ENCODE measurements around the gene CNEP1R1.

Gene CNEP1R1

DNA sequence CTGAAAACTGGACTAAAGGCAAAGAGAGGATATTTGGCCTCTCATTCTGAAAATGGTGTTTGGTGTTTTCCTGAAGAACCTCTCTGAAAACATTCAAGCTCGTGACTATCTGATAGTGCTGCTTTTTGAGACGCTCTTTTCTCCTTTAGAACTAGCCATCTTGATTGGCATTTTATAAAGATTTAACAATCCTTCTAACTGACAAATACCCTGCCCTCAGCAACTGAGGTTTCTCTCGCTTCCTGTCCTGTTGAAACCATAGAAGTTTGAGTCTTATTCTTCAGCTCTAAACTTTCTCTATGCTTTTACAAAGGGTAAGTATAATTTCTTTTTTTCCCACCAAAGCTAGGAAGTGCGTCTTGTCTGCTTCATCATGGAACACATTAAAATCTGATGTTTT is 13.3 kb downstream of the CNEP1R1 start:
- WGBS, 2 experiments: 91 to 97% methylated on average over 3 to 4 of the region's 4 CpGs
- peaks cover 16% of the 10 kb centered on the region for H3K36me3 ChIP-seq (ENCODE audit: control insufficient read depth, insufficient read depth, low read length)
- no peaks in the 10 kb centered on the region for H3K4me1 ChIP-seq (ENCODE audit: control insufficient read depth, insufficient read depth, low read length)
- peaks cover 5% of the 10 kb centered on the region for H3K27me3 ChIP-seq (ENCODE audit: control insufficient read depth, insufficient read depth, low read length, poor library complexity, severe bottlenecking)
- no peaks in the 10 kb centered on the region for H3K9me3 ChIP-seq (ENCODE audit: control insufficient read depth, low read length)
- H3K4me3 ChIP-seq (ENCODE audit: insufficient read depth, low read depth, low read length): no peak overlapping the region
- no peak overlapping the region for H3K27ac ChIP-seq (ENCODE audit: insufficient read depth, low read depth, low read length, poor library complexity, severe bottlenecking)

DNA sequence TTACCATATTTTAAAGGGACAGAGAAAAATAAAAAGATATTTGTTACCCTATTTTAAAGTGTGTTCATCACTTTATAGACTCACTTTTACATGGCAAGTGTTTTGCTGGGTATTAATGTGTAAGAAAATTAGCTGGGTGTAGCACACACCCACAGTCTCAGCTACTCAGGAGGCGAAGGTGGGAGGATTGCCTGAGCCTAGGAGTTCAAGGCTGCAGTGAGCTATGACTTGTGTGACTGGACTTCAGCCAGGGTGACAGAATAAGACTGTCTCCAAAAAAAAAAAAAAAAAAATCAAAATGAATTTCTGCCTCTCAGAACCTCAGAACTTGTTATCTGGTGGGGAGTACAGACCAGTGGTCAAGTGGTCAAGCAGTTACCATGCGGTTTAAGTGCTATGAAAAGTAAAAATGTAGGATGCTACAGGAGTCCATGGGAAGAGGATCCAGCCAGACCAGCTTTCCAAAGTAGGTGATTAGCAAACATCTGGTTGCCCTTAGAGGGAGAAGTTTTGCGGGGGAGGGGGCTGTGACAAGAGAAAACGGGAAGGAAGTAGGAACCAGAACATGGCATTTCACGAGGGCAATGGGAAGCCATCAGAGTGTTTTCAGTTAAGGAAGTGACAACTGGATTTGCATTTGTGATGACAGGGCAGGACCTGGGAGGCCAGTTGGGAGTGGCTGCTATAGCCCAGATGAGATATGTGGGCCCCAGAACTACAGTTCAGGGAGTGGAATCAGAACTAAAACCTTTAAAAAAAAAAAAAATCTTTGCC is 13.9 kb downstream of the CNEP1R1 start:
- Histone ChIP-seq H3K36me3 (ENCODE audit: control insufficient read depth, insufficient read depth, low read length) (peaks cover 12% of the 10 kb centered on the region), H3K27ac (ENCODE audit: insufficient read depth, low read depth, low read length, poor library complexity, severe bottlenecking) (no peak overlapping the region), H3K27me3 (ENCODE audit: control insufficient read depth, insufficient read depth, low read length, poor library complexity, severe bottlenecking) (peaks cover 5% of the 10 kb centered on the region), H3K4me1 (ENCODE audit: control insufficient read depth, insufficient read depth, low read length) (no peaks in the 10 kb centered on the region), H3K4me3 (ENCODE audit: insufficient read depth, low read depth, low read length) (no peak overlapping the region), H3K9me3 (ENCODE audit: control insufficient read depth, low read length) (no peaks in the 10 kb centered on the region)
- WGBS, 2 experiments: 74 to 76% methylated on average over 5 of the region's 5 CpGs

DNA sequence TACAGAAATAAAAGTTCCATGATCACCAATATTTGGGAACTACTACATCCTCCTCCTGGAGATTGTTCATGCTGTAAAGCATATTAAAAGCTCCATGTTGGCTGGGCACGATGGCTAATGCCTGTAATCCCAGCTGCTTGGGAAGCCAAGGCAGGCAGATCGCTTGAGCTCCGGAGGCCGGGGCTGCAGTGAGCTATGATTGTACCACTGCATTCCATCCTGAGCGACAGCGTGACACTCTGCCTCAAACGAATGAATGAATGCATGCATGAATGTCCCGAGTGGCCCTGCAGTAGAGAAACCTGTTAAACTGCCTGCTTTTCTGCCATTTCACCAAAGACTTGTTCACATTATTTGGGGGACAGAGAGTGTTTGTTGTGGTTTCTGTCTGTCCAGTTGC is 15.0 kb downstream of the CNEP1R1 start:
- Histone ChIP-seq H3K36me3 (ENCODE audit: control insufficient read depth, insufficient read depth, low read length) (peaks cover 4% of the 10 kb centered on the region), H3K27ac (ENCODE audit: insufficient read depth, low read depth, low read length, poor library complexity, severe bottlenecking) (no peak overlapping the region), H3K4me3 (ENCODE audit: insufficient read depth, low read depth, low read length) (no peak overlapping the region), H3K4me1 (ENCODE audit: control insufficient read depth, insufficient read depth, low read length) (no peaks in the 10 kb centered on the region), H3K27me3 (ENCODE audit: control insufficient read depth, insufficient read depth, low read length, poor library complexity, severe bottlenecking) (peaks cover 5% of the 10 kb centered on the region), H3K9me3 (ENCODE audit: control insufficient read depth, low read length) (no peaks in the 10 kb centered on the region)
- WGBS, 2 experiments: 81 to 86% methylated on average over 8 of the region's 8 CpGs

DNA sequence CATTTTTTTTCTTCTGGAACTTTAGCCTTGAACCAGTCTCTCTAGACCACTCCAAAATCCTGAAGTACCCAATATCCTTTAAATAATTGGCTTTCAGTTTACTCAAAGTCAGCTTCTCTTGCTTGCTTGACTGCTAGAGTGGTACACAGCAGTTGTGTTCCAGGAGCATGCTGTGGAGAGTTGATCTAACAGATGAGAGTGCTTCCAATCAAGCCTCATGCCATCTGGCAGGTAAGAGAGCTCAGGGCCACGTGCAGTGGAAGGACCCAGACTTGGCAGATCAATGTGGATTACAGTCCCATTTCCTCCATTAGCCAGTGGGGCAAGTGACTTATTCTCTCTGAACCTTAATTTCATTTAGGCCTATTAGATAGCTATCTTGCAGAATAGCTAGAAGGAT is 15.7 kb downstream of the CNEP1R1 start:
- Histone ChIP-seq H3K27ac (ENCODE audit: insufficient read depth, low read depth, low read length, poor library complexity, severe bottlenecking) (no peak overlapping the region), H3K27me3 (ENCODE audit: control insufficient read depth, insufficient read depth, low read length, poor library complexity, severe bottlenecking) (peaks cover 5% of the 10 kb centered on the region), H3K9me3 (ENCODE audit: control insufficient read depth, low read length) (no peaks in the 10 kb centered on the region), H3K36me3 (ENCODE audit: control insufficient read depth, insufficient read depth, low read length) (no peaks in the 10 kb centered on the region), H3K4me1 (ENCODE audit: control insufficient read depth, insufficient read depth, low read length) (no peaks in the 10 kb centered on the region), H3K4me3 (ENCODE audit: insufficient read depth, low read depth, low read length) (no peak overlapping the region)
- 61 to 70% methylated on average over 1 of the region's 1 CpG for WGBS, 2 experiments

DNA sequence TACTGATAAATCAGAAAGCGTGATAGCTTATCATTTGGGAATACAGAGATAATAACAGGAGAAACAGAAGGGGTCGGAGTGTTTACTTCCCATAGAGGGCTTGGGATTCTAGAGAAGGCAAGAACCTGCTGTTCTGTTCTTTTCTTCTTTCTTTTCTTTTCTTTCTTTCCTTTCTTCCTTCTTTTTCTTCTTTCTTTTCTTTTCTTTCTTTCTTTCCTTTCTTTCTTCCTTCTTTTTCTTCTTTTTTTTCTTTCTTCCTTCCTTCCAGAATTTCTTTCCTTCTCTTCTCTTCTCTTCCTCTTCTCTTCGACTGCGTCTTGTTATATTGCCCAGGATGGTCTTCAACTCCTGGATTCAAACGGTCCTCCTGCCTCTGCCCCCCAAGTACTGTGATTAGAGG is 18.3 kb downstream of the CNEP1R1 start:
- WGBS, 2 experiments: 89 to 93% methylated on average over 5 of the region's 5 CpGs
- no peaks in the 10 kb centered on the region for H3K4me1 ChIP-seq (ENCODE audit: control insufficient read depth, insufficient read depth, low read length)
- H3K27me3 ChIP-seq (ENCODE audit: control insufficient read depth, insufficient read depth, low read length, poor library complexity, severe bottlenecking): peaks cover 5% of the 10 kb centered on the region
- H3K4me3 ChIP-seq (ENCODE audit: insufficient read depth, low read depth, low read length): no peak overlapping the region
- no peak overlapping the region for H3K27ac ChIP-seq (ENCODE audit: insufficient read depth, low read depth, low read length, poor library complexity, severe bottlenecking)
- no peaks in the 10 kb centered on the region for H3K36me3 ChIP-seq (ENCODE audit: control insufficient read depth, insufficient read depth, low read length)
- no peaks in the 10 kb centered on the region for H3K9me3 ChIP-seq (ENCODE audit: control insufficient read depth, low read length)

DNA sequence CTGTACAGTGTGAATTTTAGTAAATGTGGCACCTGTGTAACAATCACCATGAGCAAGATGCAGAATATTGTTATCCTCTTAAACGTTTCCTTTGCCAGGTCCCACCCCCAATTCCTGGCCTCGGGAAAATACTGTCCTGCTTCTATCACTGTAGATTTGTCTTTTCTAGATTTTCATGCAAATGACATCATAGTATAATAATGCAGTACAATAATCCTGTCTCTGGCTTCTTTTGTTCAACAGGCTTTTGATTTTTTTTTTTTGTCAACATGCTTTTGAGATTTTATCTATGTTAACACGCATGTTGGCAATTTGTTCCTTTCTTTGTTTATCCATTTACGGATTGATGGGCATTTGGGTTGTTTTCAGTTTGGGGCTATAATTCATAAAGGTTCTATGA is 20.4 kb downstream of the CNEP1R1 start:
- H3K27me3 ChIP-seq (ENCODE audit: control insufficient read depth, insufficient read depth, low read length, poor library complexity, severe bottlenecking): peaks cover 5% of the 10 kb centered on the region
- no peaks in the 10 kb centered on the region for H3K9me3 ChIP-seq (ENCODE audit: control insufficient read depth, low read length)
- H3K4me1 ChIP-seq (ENCODE audit: control insufficient read depth, insufficient read depth, low read length): no peaks in the 10 kb centered on the region
- H3K36me3 ChIP-seq (ENCODE audit: control insufficient read depth, insufficient read depth, low read length): no peaks in the 10 kb centered on the region
- 90 to 95% methylated on average over 4 of the region's 4 CpGs for WGBS, 2 experiments
- H3K4me3 ChIP-seq (ENCODE audit: insufficient read depth, low read depth, low read length): no peak overlapping the region
- no peak overlapping the region for H3K27ac ChIP-seq (ENCODE audit: insufficient read depth, low read depth, low read length, poor library complexity, severe bottlenecking)

DNA sequence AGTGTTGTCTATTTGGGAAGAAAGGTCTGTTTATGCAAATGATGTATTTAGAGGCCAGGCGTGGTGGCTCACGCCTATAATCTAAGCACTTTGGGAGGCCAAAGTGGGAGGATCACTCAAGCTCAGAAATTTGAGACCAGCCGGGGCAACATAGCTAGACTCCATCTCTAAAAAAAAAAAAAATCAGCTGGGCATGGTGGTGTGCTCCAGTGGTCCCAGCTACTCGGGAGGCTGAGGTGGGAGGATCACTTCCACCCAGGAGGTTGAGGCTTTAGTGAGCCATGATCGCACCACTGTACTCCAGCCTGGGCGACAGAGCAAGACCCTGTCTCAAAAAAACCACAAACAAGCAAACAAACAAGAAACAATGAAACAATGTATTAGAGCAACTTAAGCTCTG is 21.8 kb downstream of the CNEP1R1 start:
- 94 to 95% methylated on average over 6 of the region's 6 CpGs for WGBS, 2 experiments
- Histone ChIP-seq H3K27ac (ENCODE audit: insufficient read depth, low read depth, low read length, poor library complexity, severe bottlenecking) (no peak overlapping the region), H3K4me3 (ENCODE audit: insufficient read depth, low read depth, low read length) (no peak overlapping the region), H3K36me3 (ENCODE audit: control insufficient read depth, insufficient read depth, low read length) (no peaks in the 10 kb centered on the region), H3K27me3 (ENCODE audit: control insufficient read depth, insufficient read depth, low read length, poor library complexity, severe bottlenecking) (peaks cover 5% of the 10 kb centered on the region), H3K9me3 (ENCODE audit: control insufficient read depth, low read length) (no peaks in the 10 kb centered on the region), H3K4me1 (ENCODE audit: control insufficient read depth, insufficient read depth, low read length) (no peaks in the 10 kb centered on the region)

DNA sequence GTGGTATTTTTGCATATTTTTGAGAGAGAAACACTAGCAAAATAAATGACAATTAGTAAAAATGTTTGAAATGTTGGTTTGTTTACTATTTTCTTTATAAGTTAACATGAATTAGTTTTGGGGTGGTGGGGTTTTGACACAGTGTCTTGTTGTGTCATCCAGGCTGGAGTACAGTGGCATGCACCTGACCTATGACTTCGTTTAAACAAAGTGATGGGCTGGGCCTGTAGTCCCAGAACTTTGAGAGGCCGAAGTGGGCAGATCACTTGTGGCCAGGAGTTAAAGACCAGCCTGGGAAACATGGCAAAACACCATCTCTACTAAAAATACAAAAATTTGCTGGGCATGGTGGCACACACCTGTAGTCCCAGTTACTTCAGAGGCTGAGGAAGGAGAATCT is 22.8 kb downstream of the CNEP1R1 start:
- Histone ChIP-seq H3K4me1 (ENCODE audit: control insufficient read depth, insufficient read depth, low read length) (no peaks in the 10 kb centered on the region), H3K27ac (ENCODE audit: insufficient read depth, low read depth, low read length, poor library complexity, severe bottlenecking) (no peak overlapping the region), H3K27me3 (ENCODE audit: control insufficient read depth, insufficient read depth, low read length, poor library complexity, severe bottlenecking) (peaks cover 3% of the 10 kb centered on the region), H3K4me3 (ENCODE audit: insufficient read depth, low read depth, low read length) (no peak overlapping the region), H3K9me3 (ENCODE audit: control insufficient read depth, low read length) (no peaks in the 10 kb centered on the region), H3K36me3 (ENCODE audit: control insufficient read depth, insufficient read depth, low read length) (no peaks in the 10 kb centered on the region)
- 79 to 83% methylated on average over 2 of the region's 2 CpGs for WGBS, 2 experiments

DNA sequence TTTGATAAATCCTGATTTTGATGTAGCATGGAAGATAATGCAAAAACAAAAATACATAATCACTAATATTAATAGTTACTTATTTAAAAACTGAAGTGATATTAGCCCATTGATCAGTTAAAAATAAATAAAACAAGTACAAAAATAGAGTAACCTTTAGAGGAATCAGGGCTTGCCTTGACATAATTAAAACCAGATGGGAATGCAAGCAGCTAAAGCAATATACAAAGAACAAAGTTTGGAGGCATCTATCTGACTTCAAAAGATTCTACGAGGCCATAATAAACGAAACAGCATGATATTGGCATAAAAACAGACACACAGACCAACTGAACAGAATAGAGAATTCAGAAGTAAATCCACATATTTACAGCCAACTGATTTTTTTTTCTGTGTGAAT is 25.8 kb downstream of the CNEP1R1 start:
- Histone ChIP-seq H3K4me3 (ENCODE audit: insufficient read depth, low read depth, low read length) (no peak overlapping the region), H3K27me3 (ENCODE audit: control insufficient read depth, insufficient read depth, low read length, poor library complexity, severe bottlenecking) (no peaks in the 10 kb centered on the region), H3K4me1 (ENCODE audit: control insufficient read depth, insufficient read depth, low read length) (no peaks in the 10 kb centered on the region), H3K9me3 (ENCODE audit: control insufficient read depth, low read length) (no peaks in the 10 kb centered on the region), H3K27ac (ENCODE audit: insufficient read depth, low read depth, low read length, poor library complexity, severe bottlenecking) (no peak overlapping the region), H3K36me3 (ENCODE audit: control insufficient read depth, insufficient read depth, low read length) (no peaks in the 10 kb centered on the region)
- WGBS, 2 experiments: 86 to 89% methylated on average over 2 of the region's 2 CpGs

DNA sequence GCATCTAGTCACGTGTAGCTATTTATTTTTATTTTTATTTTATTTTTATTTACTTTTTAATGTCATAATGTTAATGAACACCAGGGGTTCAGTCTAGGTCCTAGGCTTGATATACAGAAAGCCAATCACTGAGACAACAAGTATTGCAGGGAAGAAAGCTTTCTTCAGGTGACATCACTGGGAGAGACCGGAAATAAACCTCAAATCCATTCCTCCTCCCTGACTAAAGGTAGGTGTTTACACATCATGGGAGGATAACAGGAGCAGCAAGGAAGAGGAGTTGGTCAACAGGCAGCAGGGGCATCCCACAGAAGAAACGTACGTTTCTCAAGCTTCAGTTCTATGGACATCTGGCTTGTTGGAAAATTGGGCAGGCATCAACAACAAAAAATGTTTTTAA is 31.2 kb downstream of the CNEP1R1 start:
- no peaks in the 10 kb centered on the region for H3K27me3 ChIP-seq (ENCODE audit: control insufficient read depth, insufficient read depth, low read length, poor library complexity, severe bottlenecking)
- H3K36me3 ChIP-seq (ENCODE audit: control insufficient read depth, insufficient read depth, low read length): no peaks in the 10 kb centered on the region
- no peak overlapping the region for H3K4me3 ChIP-seq (ENCODE audit: insufficient read depth, low read depth, low read length)
- H3K27ac ChIP-seq (ENCODE audit: insufficient read depth, low read depth, low read length, poor library complexity, severe bottlenecking): no peak overlapping the region
- H3K4me1 ChIP-seq (ENCODE audit: control insufficient read depth, insufficient read depth, low read length): no peaks in the 10 kb centered on the region
- WGBS, 2 experiments: 87% methylated on average over 2 to 3 of the region's 4 CpGs
- no peaks in the 10 kb centered on the region for H3K9me3 ChIP-seq (ENCODE audit: control insufficient read depth, low read length)
